Suprapubic skin (tissue), 2 donors: Measurements from ENCODE around the gene DGUOK.

Experiments
- EP300 ChIP-seq: sonication (generic); formaldehyde crosslinking; IDR thresholded peaks from one replicate; pipeline ENCODE4 v1.6.1; 2017; ENCODE audit warnings: antibody characterized with exemption
- POLR2A ChIP-seq, 2 donors: fragments of 450-650 bp; IDR thresholded peaks; one replicate each; pipeline ENCODE4 v1.6.1; 2017; ENCODE audit warnings: antibody characterized with exemption in 2 of 2, mild to moderate bottlenecking in 2 of 2, moderate library complexity in 2 of 2

- no peak for TF ChIP-seq POLR2A (IDR thresholded peaks at IDR 0.05)
- no peak for TF ChIP-seq EP300
Measured at GRCh38 chr2:74003494-74004211, 77.0 kb downstream of the DGUOK start.
